NT2/D1 (cell line): ENCODE measurements around the gene KDM4C.

Experiments used
- DNase-seq: peaks from one replicate; pipeline ENCODE4 v3.0.0-alpha.2; 2011; ENCODE audit warnings: low read depth, low spot score
- H3K27me3 ChIP-seq: 2 replicates; pipeline ENCODE4 v1.6.0; 2011; ENCODE audit warnings: mild to moderate bottlenecking; ENCODE audit not compliant: insufficient read length, insufficient read depth
- H3K36me3 ChIP-seq: 2 replicates; pipeline ENCODE4 v1.6.1; 2011; ENCODE audit warnings: mild to moderate bottlenecking, low read length, mixed read lengths; ENCODE audit not compliant: insufficient read depth, insufficient read length
- H3K4me1 ChIP-seq: 2 replicates; pipeline ENCODE4 v1.5.1; 2011; ENCODE audit not compliant: insufficient read depth, insufficient read length
- H3K4me3 ChIP-seq: 2 replicates; pipeline ENCODE4 v1.5.1; 2011; ENCODE audit warnings: low read depth; ENCODE audit not compliant: insufficient read length
- H3K9ac ChIP-seq: 2 replicates; pipeline ENCODE4 v1.6.0; 2011; ENCODE audit warnings: low read depth; ENCODE audit not compliant: insufficient read length
- H3K9me3 ChIP-seq: 2 replicates; pipeline ENCODE4 v1.5.1; 2011; ENCODE audit warnings: mild to moderate bottlenecking, low read length; ENCODE audit not compliant: insufficient read depth
- SUZ12 ChIP-seq: IDR thresholded peaks from 2 replicates; pipeline ENCODE4 v1.6.1; 2011; ENCODE audit not compliant: insufficient read length, insufficient read depth; ENCODE audit errors: extremely low read depth
- YY1 ChIP-seq: IDR thresholded peaks from 2 replicates; pipeline ENCODE4 v1.6.1; 2011; ENCODE audit not compliant: insufficient read length, insufficient read depth
- ZNF274 ChIP-seq: IDR thresholded peaks from 2 replicates; pipeline ENCODE4 v1.6.1; 2011; ENCODE audit warnings: mild to moderate bottlenecking, low read depth, low read length

The KDM4C gene

DNA sequence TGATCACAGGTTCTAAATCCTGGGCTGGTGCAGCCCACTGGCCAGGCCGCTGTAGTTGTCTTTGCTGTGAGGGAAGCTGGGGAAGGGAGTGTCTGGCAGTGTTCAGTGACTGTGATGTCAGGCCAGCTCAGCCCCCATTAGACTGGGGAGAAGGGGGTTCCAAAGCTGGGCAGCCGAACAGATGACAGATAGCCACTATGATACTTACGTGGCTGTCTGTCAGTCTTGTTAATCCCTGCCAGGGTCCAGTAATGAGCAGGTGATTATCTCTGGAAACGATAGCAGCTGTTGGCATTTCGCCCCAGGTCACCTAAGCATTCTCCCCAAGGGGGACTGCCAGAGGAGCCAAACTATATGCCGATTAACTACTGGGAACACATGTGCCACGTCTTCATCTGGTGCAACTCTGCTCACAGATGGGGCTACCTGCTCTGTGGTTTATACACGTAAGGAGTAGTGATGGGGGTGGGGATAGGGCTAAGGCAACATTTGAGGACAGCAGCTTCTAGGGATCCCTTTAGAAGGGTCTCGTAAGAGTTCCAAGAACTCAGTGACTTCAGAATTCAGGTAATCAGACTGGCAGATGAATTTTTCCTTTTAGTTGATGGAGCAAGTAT is 396.3 kb downstream of the KDM4C start:
- Histone ChIP-seq H3K9ac (no peak overlapping the region), H3K36me3 (no peaks in the 10 kb centered on the region), H3K4me1 (no peaks in the 10 kb centered on the region), H3K9me3 (peaks cover 5% of the 10 kb centered on the region; the same call in 1 of the 2 replicates), H3K27me3 (no peaks in the 10 kb centered on the region), H3K4me3 (no peak overlapping the region)
- TF ChIP-seq SUZ12 (no peak), YY1 (no peak), ZNF274 (no peak)
- no peak for DNase-seq

DNA sequence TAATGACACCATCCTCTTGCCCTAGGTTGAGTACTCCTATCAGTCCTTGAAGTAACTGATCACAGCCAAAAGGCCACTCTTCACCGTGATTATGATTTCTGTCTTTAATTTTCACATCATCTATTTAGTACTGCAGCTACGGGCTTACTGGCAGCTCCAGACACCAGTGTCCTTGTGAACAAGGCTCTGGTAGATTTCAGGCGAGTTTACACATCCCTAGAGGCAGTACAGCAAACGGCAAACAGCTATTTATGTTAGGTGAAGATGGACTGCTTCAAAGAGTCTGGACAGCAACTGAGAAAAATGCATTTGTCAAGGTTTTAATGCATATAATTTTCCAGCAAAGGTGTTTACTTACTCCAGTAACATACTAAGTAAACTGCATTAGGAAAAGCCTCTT is 396.9 kb downstream of the KDM4C start:
- H3K9me3 ChIP-seq, result no peaks in the 10 kb centered on the region
- no peak for DNase-seq
- no peaks in the 10 kb centered on the region for H3K27me3 ChIP-seq
- no peaks in the 10 kb centered on the region for H3K4me1 ChIP-seq
- H3K9ac ChIP-seq, result no peak overlapping the region
- TF ChIP-seq YY1, result no peak
- TF ChIP-seq ZNF274, result no peak
- TF ChIP-seq SUZ12, result no peak
- no peak overlapping the region for H3K4me3 ChIP-seq
- H3K36me3 ChIP-seq, result no peaks in the 10 kb centered on the region

DNA sequence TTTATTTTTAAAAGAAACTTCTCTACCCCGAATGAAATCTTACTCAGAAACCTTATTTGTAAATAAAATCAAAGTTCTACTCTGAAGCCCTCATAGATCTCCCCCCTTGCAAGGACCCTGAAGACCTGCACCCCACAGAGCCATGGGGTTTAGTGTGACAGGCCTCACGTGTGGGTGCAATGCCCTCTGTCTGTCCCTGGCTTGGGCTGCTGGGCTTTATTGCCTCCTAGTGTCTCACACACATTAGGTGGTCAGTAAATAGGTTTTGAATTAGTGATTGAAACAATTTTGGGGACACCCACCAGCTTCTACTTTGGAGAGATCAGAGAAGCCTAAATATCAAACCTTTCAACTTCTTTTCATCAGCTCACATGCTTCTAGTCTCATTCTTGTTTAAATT is 403.7 kb downstream of the KDM4C start:
- H3K9me3 ChIP-seq, result no peaks in the 10 kb centered on the region
- no peak for DNase-seq
- no peak overlapping the region for H3K4me3 ChIP-seq
- H3K4me1 ChIP-seq, result peaks cover 2% of the 10 kb centered on the region
- TF ChIP-seq SUZ12, result no peak
- TF ChIP-seq YY1, result no peak
- TF ChIP-seq ZNF274, result no peak
- H3K27me3 ChIP-seq, result no peaks in the 10 kb centered on the region
- H3K36me3 ChIP-seq, result no peaks in the 10 kb centered on the region
- no peak overlapping the region for H3K9ac ChIP-seq

DNA sequence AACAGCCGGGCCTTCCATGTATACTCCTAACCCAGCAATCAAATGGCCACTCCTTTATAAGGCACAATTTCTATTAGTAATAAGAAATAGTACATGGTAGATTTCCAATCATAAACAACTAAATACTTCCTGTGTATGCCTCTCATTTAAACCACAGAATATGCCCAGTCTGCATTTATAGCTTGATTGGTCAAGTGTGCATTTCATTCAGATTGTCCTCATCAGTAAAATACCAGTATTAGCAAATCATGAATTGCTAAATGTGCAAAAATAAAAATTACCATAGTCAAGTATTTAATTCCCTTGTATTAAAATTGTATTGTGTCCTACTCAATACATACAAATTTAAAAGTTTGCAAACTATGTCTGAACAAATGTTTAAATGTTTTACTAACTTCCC is 406.2 kb downstream of the KDM4C start:
- H3K36me3 ChIP-seq, result no peaks in the 10 kb centered on the region
- DNase-seq, result no peak
- peaks cover 2% of the 10 kb centered on the region for H3K4me1 ChIP-seq
- no peaks in the 10 kb centered on the region for H3K27me3 ChIP-seq
- TF ChIP-seq SUZ12 (no peak), YY1 (no peak), ZNF274 (no peak)
- H3K9ac ChIP-seq, result no peak overlapping the region
- no peaks in the 10 kb centered on the region for H3K9me3 ChIP-seq
- H3K4me3 ChIP-seq, result no peak overlapping the region

DNA sequence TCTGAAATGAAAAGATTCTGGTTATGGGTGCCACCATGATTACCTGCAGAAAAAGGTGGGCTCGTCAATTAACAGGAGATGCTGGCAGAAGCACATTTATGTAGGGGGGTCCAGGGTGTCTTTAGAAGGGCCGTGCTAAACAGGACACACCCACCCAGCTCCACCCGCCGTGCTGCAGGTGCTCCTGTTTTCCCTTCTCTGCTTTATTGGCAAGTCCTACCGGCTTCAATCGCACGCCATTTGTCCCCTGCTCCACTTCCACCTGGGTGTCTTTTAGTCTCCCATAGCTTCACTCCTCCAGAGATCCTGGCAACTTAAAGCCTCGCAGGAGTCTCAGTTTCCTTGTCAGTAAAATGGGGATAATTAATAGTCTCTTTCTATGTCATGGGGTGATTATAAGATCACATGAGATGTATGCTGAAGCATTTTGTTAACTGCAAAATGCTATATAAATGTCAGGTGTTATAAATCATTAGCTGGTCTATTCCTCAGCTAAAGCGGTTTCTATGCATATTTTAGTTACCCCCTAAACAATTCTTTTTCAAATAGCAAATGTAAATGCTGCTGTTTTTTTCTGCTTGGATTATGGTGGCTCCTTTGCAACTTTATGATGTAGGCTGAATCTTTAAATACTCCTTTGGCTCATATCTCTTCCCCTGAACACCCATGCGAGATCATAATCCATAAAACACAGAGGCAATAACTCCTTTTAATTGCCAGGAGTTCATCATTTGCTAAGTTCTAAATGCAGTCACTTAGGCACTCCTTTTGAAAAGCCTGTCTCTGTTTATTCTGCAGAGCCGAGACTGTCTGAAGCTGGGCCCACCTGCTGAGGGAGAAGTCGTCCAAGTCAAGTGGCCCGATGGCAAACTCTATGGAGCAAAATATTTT is 406.9 kb downstream of the KDM4C start:
- no peak overlapping the region for H3K9ac ChIP-seq
- DNase-seq, result no peak
- H3K27me3 ChIP-seq, result no peaks in the 10 kb centered on the region
- H3K4me1 ChIP-seq, result peaks cover 2% of the 10 kb centered on the region
- H3K4me3 ChIP-seq, result no peak overlapping the region
- no peaks in the 10 kb centered on the region for H3K36me3 ChIP-seq
- no peaks in the 10 kb centered on the region for H3K9me3 ChIP-seq
- no peak for TF ChIP-seq ZNF274
- no peak for TF ChIP-seq SUZ12
- no peak for TF ChIP-seq YY1

DNA sequence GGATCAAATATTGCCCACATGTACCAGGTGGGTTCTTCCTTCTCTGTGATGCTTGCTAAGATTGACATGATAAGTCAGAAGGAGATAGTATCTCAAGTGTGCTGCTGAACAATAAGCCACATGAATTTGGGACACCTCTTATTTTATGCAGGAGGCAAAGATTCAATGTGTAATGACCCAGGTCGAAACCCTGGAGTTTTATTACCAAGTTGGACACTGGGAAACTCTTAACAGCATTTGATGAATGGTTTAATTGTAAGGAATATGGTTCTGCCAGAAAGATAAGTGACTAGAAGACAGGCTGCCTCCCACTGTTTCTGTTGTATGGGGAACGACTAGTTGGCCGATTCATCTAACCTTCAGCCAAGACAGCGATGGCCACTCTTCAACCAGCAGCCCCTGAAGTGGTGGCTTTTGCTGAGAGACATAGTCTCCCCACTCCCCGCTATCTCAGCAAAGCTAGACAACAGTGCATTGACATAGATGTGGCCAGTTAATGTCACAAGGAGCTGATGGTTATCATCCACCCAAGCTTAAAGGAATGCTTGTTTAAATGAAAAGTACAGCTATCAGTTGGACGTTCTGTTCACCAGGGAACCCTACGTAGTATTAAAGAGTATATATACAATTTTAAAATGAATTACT is 407.7 kb downstream of the KDM4C start:
- TF ChIP-seq YY1, result no peak
- no peak for TF ChIP-seq SUZ12
- no peak for TF ChIP-seq ZNF274
- Histone ChIP-seq H3K36me3 (no peaks in the 10 kb centered on the region), H3K4me3 (no peak overlapping the region), H3K9ac (no peak overlapping the region), H3K27me3 (no peaks in the 10 kb centered on the region), H3K4me1 (peaks cover 2% of the 10 kb centered on the region), H3K9me3 (no peaks in the 10 kb centered on the region)
- DNase-seq, result no peak

DNA sequence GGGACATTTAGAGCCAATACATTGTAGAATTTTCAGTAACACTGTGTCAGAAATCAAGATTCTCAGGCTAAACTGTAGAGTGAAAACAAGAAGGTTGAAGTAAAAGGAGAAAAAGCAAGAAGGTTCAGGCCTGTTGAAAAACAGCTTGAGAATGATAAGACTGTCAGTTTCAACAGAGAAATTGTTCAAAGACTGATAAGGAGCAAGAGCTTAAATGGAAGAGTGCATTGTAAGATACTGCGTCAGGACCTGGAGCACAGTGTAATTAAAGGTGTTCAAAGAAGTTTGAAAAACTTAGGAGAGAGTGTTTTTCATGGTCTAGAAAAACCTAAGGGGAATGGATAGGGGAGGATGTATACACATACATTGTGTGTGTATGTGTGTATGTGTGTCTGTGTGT is 408.3 kb downstream of the KDM4C start:
- Histone ChIP-seq H3K4me1 (peaks cover 2% of the 10 kb centered on the region), H3K4me3 (no peak overlapping the region), H3K9me3 (no peaks in the 10 kb centered on the region), H3K27me3 (no peaks in the 10 kb centered on the region), H3K9ac (no peak overlapping the region), H3K36me3 (no peaks in the 10 kb centered on the region)
- TF ChIP-seq SUZ12 (no peak), ZNF274 (no peak), YY1 (no peak)
- DNase-seq, result no peak
